22Rv1 (cell line): ENCODE results near the gene KNCN.

Source experiments
- H3K27ac ChIP-seq: fragments of 450-650 bp; 2 replicates; pipeline ENCODE4 v1.5.1; 2017
- CTCF ChIP-seq: fragments of 450-650 bp; IDR thresholded peaks from 2 replicates; pipeline ENCODE4 v1.5.1; 2017; ENCODE audit warnings: mild to moderate bottlenecking
- ZFX ChIP-seq: fragments of 450-650 bp; IDR thresholded peaks from 2 replicates; pipeline ENCODE4 v1.6.1; 2017; ENCODE audit warnings: antibody characterized with exemption, borderline replicate concordance

The KNCN gene

DNA sequence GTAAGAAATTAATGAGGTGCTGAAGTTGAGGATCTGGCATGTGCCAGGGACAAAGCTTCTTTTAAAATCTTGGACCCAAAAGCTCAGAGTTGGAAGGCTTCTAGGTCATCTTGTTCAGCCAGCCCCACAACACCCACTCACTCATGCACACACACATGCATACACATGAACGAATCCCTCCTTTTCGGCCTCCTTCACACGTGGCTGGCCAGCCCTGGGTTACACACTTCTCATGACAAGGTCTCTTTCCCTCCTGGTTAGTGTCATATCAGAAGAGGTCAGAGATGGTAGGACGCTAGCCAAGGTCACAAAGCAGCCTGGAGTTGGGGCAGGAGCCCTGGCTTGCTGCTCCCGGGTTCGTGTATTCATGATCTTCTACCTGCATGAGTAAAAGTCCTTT lies 54.9 kb downstream of the KNCN start:
- H3K27ac ChIP-seq = no peak overlapping the region

GRCh38 chr1:46495778-46496177 lies 55.7 kb downstream of the KNCN start:
- no peak for TF ChIP-seq ZFX
- no peak for TF ChIP-seq CTCF
- H3K27ac ChIP-seq = no peak overlapping the region

More for the DNA sequence above, 54.9 kb downstream of the KNCN start:
- TF ChIP-seq ZFX (no peak), CTCF (no peak)
